Naive thymus-derived CD4-positive, alpha-beta T cell (primary cell): ENCODE data around the gene MSL2. TPM values are rescaled to one million over a fixed set of nuclear protein-coding genes. Genes with fewer than 3 reads are reported as not detected.

Experiments
- ATAC-seq: fragments of 150-1000 bp; cut with Tn5 transposase; 2 replicates; pipeline ENCODE4 v1.10.0; 2021; ENCODE audit warnings: mild to moderate bottlenecking, moderate library complexity
- CTCF ChIA-PET: fragments of 350-600 bp; sonication (Branson Sonifier 250); formaldehyde crosslinking; loops from one replicate; lab custom pipeline; 2021; ENCODE audit warnings: antibody characterized with exemption; lab: Charles Lee
- POLR2A ChIA-PET: fragments of 350-600 bp; sonication (Branson Sonifier 250); formaldehyde crosslinking; loops from one replicate; lab custom pipeline; 2021; ENCODE audit warnings: antibody characterized with exemption, inconsistent platforms; lab: Charles Lee
- DNase-seq, 9 donors: peaks; one replicate each; pipeline versions ENCODE4 v3.0.0 to v3.0.0-alpha.2; 2020 to 2022; ENCODE audit warnings: mixed read lengths in 1 of 9
- H3K27ac ChIP-seq: one replicate; pipeline ENCODE4 v1.7.0; 2013; ENCODE audit warnings: mild to moderate bottlenecking, low read depth, low read length, moderate library complexity
- H3K27me3 ChIP-seq, 2 donors: one replicate each; pipeline ENCODE4 v1.7.0; 2013; ENCODE audit warnings: low read length in 2 of 2, mild to moderate bottlenecking in 2 of 2, moderate library complexity in 2 of 2; ENCODE audit not compliant: control insufficient read depth in 2 of 2, insufficient read depth in 2 of 2
- H3K36me3 ChIP-seq, 3 experiments: 1 replicate in 2 of 3; 2 replicates in 1 of 3; pipeline ENCODE4 v1.7.0; 2013; ENCODE audit warnings: low read length in 3 of 3, mild to moderate bottlenecking in 3 of 3, moderate library complexity in 1 of 3; ENCODE audit not compliant: insufficient read depth in 3 of 3, control insufficient read depth in 2 of 3
- H3K4me1 ChIP-seq, 2 donors: one replicate each; pipeline ENCODE4 v1.7.0; 2013; ENCODE audit warnings: low read length in 2 of 2, mild to moderate bottlenecking in 2 of 2, moderate library complexity in 1 of 2; ENCODE audit not compliant: control insufficient read depth in 2 of 2, insufficient read depth in 2 of 2
- H3K4me3 ChIP-seq: 2 replicates; pipeline ENCODE4 v1.7.0; 2013; ENCODE audit warnings: mild to moderate bottlenecking, low read length
- H3K9me3 ChIP-seq, 3 experiments: 1 replicate in 2 of 3; 2 replicates in 1 of 3; pipeline ENCODE4 v1.7.0; 2013; ENCODE audit warnings: low read length in 3 of 3; ENCODE audit not compliant: control insufficient read depth in 2 of 3
- H3K27ac Mint-ChIP-seq, 9 donors: one replicate each; pipeline ENCODE4 v1.8.0; 2020 to 2022; ENCODE audit warnings: mixed read lengths in 9 of 9, mild to moderate bottlenecking in 8 of 9, moderate library complexity in 5 of 9, inconsistent platforms in 2 of 9
- H3K27me3 Mint-ChIP-seq, 5 donors: one replicate each; pipeline ENCODE4 v1.8.0; 2021 to 2022; ENCODE audit warnings: mixed read lengths in 5 of 5, mild to moderate bottlenecking in 1 of 5
- H3K36me3 Mint-ChIP-seq, 5 donors: one replicate each; pipeline ENCODE4 v1.8.0; 2020 to 2022; ENCODE audit warnings: mixed read lengths in 5 of 5, mild to moderate bottlenecking in 3 of 5, inconsistent platforms in 1 of 5
- H3K4me1 Mint-ChIP-seq, 7 donors: one replicate each; pipeline ENCODE4 v1.8.0; 2020 to 2022; ENCODE audit warnings: mixed read lengths in 7 of 7, mild to moderate bottlenecking in 3 of 7, inconsistent platforms in 1 of 7
- H3K4me3 Mint-ChIP-seq, 10 donors: one replicate each; pipeline ENCODE4 v1.8.0; 2020 to 2022; ENCODE audit warnings: mild to moderate bottlenecking in 10 of 10, mixed read lengths in 10 of 10, moderate library complexity in 6 of 10, inconsistent platforms in 2 of 10
- H3K9me3 Mint-ChIP-seq, 11 donors: one replicate each; pipeline ENCODE4 v1.8.0; 2020 to 2022; ENCODE audit warnings: mixed read lengths in 11 of 11, mild to moderate bottlenecking in 4 of 11, inconsistent platforms in 1 of 11, moderate library complexity in 1 of 11
- intact Hi-C, 2 donors: fragments of 100-400 bp; cut with micrococcal nuclease; formaldehyde crosslinking; loops; one replicate each; pipeline ENCODE4 v1.15.1; 2023
- polyA plus RNA-seq, 2 donors: library from polyadenylated mRNA; unstranded; fragments of 300-500 nt; fragmentation: Illumina TruSeq; gene quantifications; one replicate each; pipeline ENCODE4 v1.2.3, GENCODE V29; 2021
- total RNA-seq, 6 experiments: library from RNA in 5 of 6; stranded (reverse) in 5 of 6; gene quantifications; 1 replicate in 5 of 6; 2 replicates in 1 of 6; pipeline ENCODE4 v1.2.3 and lab custom pipeline; 2021 to 2026

The MSL2 gene
- total and polyA plus RNA-seq, 7 experiments from 2014 or later: 40.9 to 110 (median 69.0) TPM

GRCh38 chr3:136189043-136189442, 7.1 kb downstream of the MSL2 start:
- ChIA-PET POLR2A (interaction anchor here (0.7 kb wide), 1 partner anchor 8 kb away, joined by 3 read pairs; no protein-coding TSS in a partner anchor), CTCF (no interaction called here)
- peaks cover 48 to 49% of the 10 kb centered on the region in 2 donors for H3K4me1 ChIP-seq
- H3K4me3 ChIP-seq: no peak overlapping the region
- no peaks in the 10 kb centered on the region for H3K36me3 ChIP-seq
- no peak for DNase-seq
- Mint-ChIP-seq H3K4me1 (peaks cover 63 to 95% (median 86%) of the 10 kb centered on the region in 7 donors), H3K4me3 (peak overlapping the region; percentile 39 to 99 (median 92)), H3K36me3 (peaks cover 0 to 33% (median 7%) of the 10 kb centered on the region in 5 donors), H3K27me3 (no peaks in the 10 kb centered on the region), H3K27ac (peak overlapping the region in 6 of 9 donors; percentile 69 to 86 (median 80)), H3K9me3 (no peaks in the 10 kb centered on the region)
- intact Hi-C loops: no loop called here
- H3K27ac ChIP-seq: no peak overlapping the region
- H3K9me3 ChIP-seq: no peaks in the 10 kb centered on the region
- ATAC-seq: no peak
- H3K27me3 ChIP-seq: no peaks in the 10 kb centered on the region

GRCh38 chr3:136187868-136188267, 8.3 kb downstream of the MSL2 start:
- no peaks in the 10 kb centered on the region for H3K27me3 ChIP-seq
- CTCF ChIA-PET: interaction anchor here (0.6 kb wide), 1 partner anchor 10 kb away, joined by 3 read pairs; no protein-coding TSS in a partner anchor
- intact Hi-C loops: no loop called here
- no peak for DNase-seq
- H3K4me3 Mint-ChIP-seq: peak overlapping the region; percentile 38 to 99 (median 92)
- H3K36me3 ChIP-seq: no peaks in the 10 kb centered on the region
- peak overlapping the region in 5 of 9 donors; percentile 17 to 86 (median 32) for H3K27ac Mint-ChIP-seq
- no peak for ATAC-seq
- no peaks in the 10 kb centered on the region for H3K9me3 ChIP-seq
- peaks cover 63 to 100% (median 93%) of the 10 kb centered on the region in 7 donors for H3K4me1 Mint-ChIP-seq
- no peak overlapping the region for H3K27ac ChIP-seq
- H3K4me1 ChIP-seq: peaks cover 54 to 56% of the 10 kb centered on the region in 2 donors
- H3K36me3 Mint-ChIP-seq: peaks cover 2 to 24% (median 5%) of the 10 kb centered on the region in 5 donors
- POLR2A ChIA-PET: interaction anchor here (1.0 to 3.3 kb wide), 2 partner anchors 8 to 564 kb away, joined by 3 to 24 read pairs; partner anchors contain the start of genes MSL2 and STAG1
- no peaks in the 10 kb centered on the region for H3K9me3 Mint-ChIP-seq
- H3K27me3 Mint-ChIP-seq: no peaks in the 10 kb centered on the region
- no peak overlapping the region for H3K4me3 ChIP-seq

GRCh38 chr3:136186846-136187245, 9.3 kb downstream of the MSL2 start:
- Mint-ChIP-seq H3K9me3 (no peaks in the 10 kb centered on the region), H3K4me1 (peaks cover 66 to 99% (median 93%) of the 10 kb centered on the region in 7 donors), H3K27ac (peak overlapping the region in 7 of 9 donors; percentile 4 to 64 (median 55)), H3K36me3 (peaks cover 3 to 17% (median 4%) of the 10 kb centered on the region in 5 donors), H3K27me3 (no peaks in the 10 kb centered on the region), H3K4me3 (peak overlapping the region in 9 of 10 donors; percentile 46 to 98 (median 78))
- CTCF ChIA-PET: no interaction called here
- no peaks in the 10 kb centered on the region for H3K9me3 ChIP-seq
- peak overlapping the region; percentile 1 for H3K4me3 ChIP-seq
- ATAC-seq: no peak
- intact Hi-C loops: loop anchor here in 1 of 2 donors (1.0 kb wide), 1 partner anchor 7 kb away; no protein-coding TSS in a partner anchor
- H3K27me3 ChIP-seq: no peaks in the 10 kb centered on the region
- no peaks in the 10 kb centered on the region for H3K36me3 ChIP-seq
- DNase-seq: no peak
- no peak overlapping the region for H3K27ac ChIP-seq
- peaks cover 60 to 65% of the 10 kb centered on the region in 2 donors for H3K4me1 ChIP-seq
- POLR2A ChIA-PET: interaction anchor here (1.0 to 3.3 kb wide), 3 partner anchors 7 to 69 kb away, joined by 3 to 24 read pairs (median 5); partner anchors contain the start of gene MSL2

GRCh38 chr3:136186344-136186743, 9.8 kb downstream of the MSL2 start:
- ATAC-seq (peak; percentile 60), DNase-seq (peak in 1 of 9 donors; percentile 25)
- H3K27ac Mint-ChIP-seq: peak overlapping the region in 8 of 9 donors; percentile 2 to 85 (median 52)
- H3K9me3 Mint-ChIP-seq: no peaks in the 10 kb centered on the region
- no peaks in the 10 kb centered on the region for H3K36me3 ChIP-seq
- H3K36me3 Mint-ChIP-seq: peaks cover 0 to 15% (median 4%) of the 10 kb centered on the region in 5 donors
- ChIA-PET POLR2A (interaction anchor here (0.6 to 3.3 kb wide), 5 partner anchors 8 to 1023 kb away, joined by 3 to 24 read pairs (median 5); partner anchors contain the start of gene MSL2), CTCF (interaction anchor here (0.6 to 1.2 kb wide), 2 partner anchors 8 to 53 kb away, joined by 3 read pairs; no protein-coding TSS in a partner anchor)
- intact Hi-C loops: loop anchor here in 1 of 2 donors (1.0 kb wide), 1 partner anchor 8 kb away; no protein-coding TSS in a partner anchor
- no peaks in the 10 kb centered on the region for H3K27me3 ChIP-seq
- no peaks in the 10 kb centered on the region for H3K27me3 Mint-ChIP-seq
- H3K4me1 ChIP-seq: peaks cover 62 to 63% of the 10 kb centered on the region in 2 donors
- peak overlapping the region; percentile 22 for H3K4me3 ChIP-seq
- H3K4me3 Mint-ChIP-seq: peak overlapping the region; percentile 7 to 98 (median 80)
- H3K9me3 ChIP-seq: no peaks in the 10 kb centered on the region
- H3K4me1 Mint-ChIP-seq: peaks cover 63 to 97% (median 90%) of the 10 kb centered on the region in 7 donors
- H3K27ac ChIP-seq: peak overlapping the region; percentile 10

- H3K36me3 ChIP-seq: no peaks in the 10 kb centered on the region
- no peaks in the 10 kb centered on the region for H3K9me3 Mint-ChIP-seq
- peaks cover 53 to 63% of the 10 kb centered on the region in 2 donors for H3K4me1 ChIP-seq
- no peak overlapping the region for H3K27ac ChIP-seq
- ATAC-seq (no peak), DNase-seq (no peak)
- peak overlapping the region in 8 of 10 donors; percentile 16 to 98 (median 48) for H3K4me3 Mint-ChIP-seq
- no peaks in the 10 kb centered on the region for H3K27me3 Mint-ChIP-seq
- intact Hi-C loops: no loop called here
- H3K27ac Mint-ChIP-seq: peak overlapping the region in 6 of 9 donors; percentile 32 to 74 (median 54)
- no peaks in the 10 kb centered on the region for H3K27me3 ChIP-seq
- peaks cover 60 to 95% (median 87%) of the 10 kb centered on the region in 7 donors for H3K4me1 Mint-ChIP-seq
- H3K9me3 ChIP-seq: no peaks in the 10 kb centered on the region
- ChIA-PET CTCF (no interaction called here), POLR2A (no interaction called here)
- no peak overlapping the region for H3K4me3 ChIP-seq
- peaks cover 0 to 15% (median 4%) of the 10 kb centered on the region in 5 donors for H3K36me3 Mint-ChIP-seq
These were observed 11.4 kb downstream of the MSL2 start for GRCh38 chr3:136184703-136185102.

- H3K27me3 Mint-ChIP-seq: no peaks in the 10 kb centered on the region
- no peak for DNase-seq
- H3K4me3 ChIP-seq: no peak overlapping the region
- H3K27ac ChIP-seq: no peak overlapping the region
- peaks cover 0 to 12% (median 3%) of the 10 kb centered on the region in 5 donors for H3K36me3 Mint-ChIP-seq
- no peaks in the 10 kb centered on the region for H3K27me3 ChIP-seq
- ATAC-seq: no peak
- peaks cover 46 to 92% (median 75%) of the 10 kb centered on the region in 7 donors for H3K4me1 Mint-ChIP-seq
- H3K4me1 ChIP-seq: peaks cover 43 to 56% of the 10 kb centered on the region in 2 donors
- intact Hi-C loops: no loop called here
- no peaks in the 10 kb centered on the region for H3K9me3 ChIP-seq
- H3K27ac Mint-ChIP-seq: peak overlapping the region in 1 of 9 donors; percentile 60
- ChIA-PET POLR2A (interaction anchor here (1.0 to 1.3 kb wide), 2 partner anchors 13 to 15 kb away, joined by 3 to 4 read pairs; no protein-coding TSS in a partner anchor), CTCF (interaction anchor here (0.6 kb wide), 1 partner anchor 22 kb away, joined by 4 read pairs; no protein-coding TSS in a partner anchor)
- H3K4me3 Mint-ChIP-seq: peak overlapping the region in 6 of 10 donors; percentile 35 to 98 (median 80)
- H3K36me3 ChIP-seq: no peaks in the 10 kb centered on the region
- H3K9me3 Mint-ChIP-seq: no peaks in the 10 kb centered on the region
These were observed 14.4 kb downstream of the MSL2 start for GRCh38 chr3:136181741-136182140.
